SH-SY5Y (cell line): ENCODE data around the gene ZNF33A.

Experiments
- GATA2 ChIP-seq: IDR thresholded peaks from 2 replicates; pipeline ENCODE4 v1.6.1; 2011; ENCODE audit warnings: mild to moderate bottlenecking, low read depth, low read length
- GATA3 ChIP-seq: IDR thresholded peaks from 2 replicates; pipeline ENCODE4 v1.6.1; 2011; ENCODE audit warnings: low read depth, mild to moderate bottlenecking, low read length, moderate library complexity

GRCh38 chr10:37965006-37965405 lies 45.5 kb upstream of the ZNF33A start:
- TF ChIP-seq GATA2, result no peak
- no peak for TF ChIP-seq GATA3
